Colonic mucosa (tissue), 4 donors: Measurements from ENCODE around the gene D2HGDH. TPM values are rescaled to one million over a fixed set of nuclear protein-coding genes. Genes with fewer than 3 reads are reported as not detected.

Experiments
- DNase-seq: peaks from one replicate; pipeline ENCODE4 v3.0.0-alpha.2; 2020
- H3K27ac ChIP-seq: fragments of 200-600 bp; one replicate; pipeline ENCODE4 v1.8.0; 2021
- H3K27me3 ChIP-seq: fragments of 200-600 bp; one replicate; pipeline ENCODE4 v1.8.0; 2021
- H3K36me3 ChIP-seq: fragments of 200-600 bp; one replicate; pipeline ENCODE4 v1.8.0; 2021
- H3K4me1 ChIP-seq: fragments of 200-600 bp; one replicate; pipeline ENCODE4 v1.8.0; 2021; ENCODE audit warnings: mild to moderate bottlenecking
- H3K4me3 ChIP-seq: fragments of 200-600 bp; one replicate; pipeline ENCODE4 v1.8.0; 2021
- H3K9ac ChIP-seq, 2 donors: one replicate each; pipeline ENCODE4 v1.7.0; 2013; ENCODE audit warnings: control low read depth in 2 of 2, low read depth in 2 of 2, low read length in 2 of 2
- H3K9me3 ChIP-seq: fragments of 200-600 bp; one replicate; pipeline ENCODE4 v1.8.0; 2021
- intact Hi-C: fragments of 100-400 bp; cut with DNase I; formaldehyde crosslinking; loops from one replicate; pipeline ENCODE4 v1.14.1; 2022
- total RNA-seq, 2 donors: library from RNA; stranded (reverse); fragmentation: NEBNext Ultra II Directional in 1 of 2; extraction: Animal tissue kit (Norgen Biotek cat#: 25700) in 1 of 2; gene quantifications; one replicate each; pipeline ENCODE4 v1.2.1, GENCODE V29; 2021
- TF ChIP-seq, protein P1 (sequence below): fragments of 200-600 bp; IDR thresholded peaks from one replicate; pipeline ENCODE4 v1.8.0; 2022; ENCODE audit warnings: antibody characterized with exemption, mild to moderate bottlenecking
- donor health status: healthy.
- donor health status: DM: no; HTN: no; CAD: no.
- donor health status: DM: no; HTN: no; CAD: no.

Gene D2HGDH
- total RNA-seq: 10 to 100 TPM; 42.0 to 76.6 TPM

DNA sequence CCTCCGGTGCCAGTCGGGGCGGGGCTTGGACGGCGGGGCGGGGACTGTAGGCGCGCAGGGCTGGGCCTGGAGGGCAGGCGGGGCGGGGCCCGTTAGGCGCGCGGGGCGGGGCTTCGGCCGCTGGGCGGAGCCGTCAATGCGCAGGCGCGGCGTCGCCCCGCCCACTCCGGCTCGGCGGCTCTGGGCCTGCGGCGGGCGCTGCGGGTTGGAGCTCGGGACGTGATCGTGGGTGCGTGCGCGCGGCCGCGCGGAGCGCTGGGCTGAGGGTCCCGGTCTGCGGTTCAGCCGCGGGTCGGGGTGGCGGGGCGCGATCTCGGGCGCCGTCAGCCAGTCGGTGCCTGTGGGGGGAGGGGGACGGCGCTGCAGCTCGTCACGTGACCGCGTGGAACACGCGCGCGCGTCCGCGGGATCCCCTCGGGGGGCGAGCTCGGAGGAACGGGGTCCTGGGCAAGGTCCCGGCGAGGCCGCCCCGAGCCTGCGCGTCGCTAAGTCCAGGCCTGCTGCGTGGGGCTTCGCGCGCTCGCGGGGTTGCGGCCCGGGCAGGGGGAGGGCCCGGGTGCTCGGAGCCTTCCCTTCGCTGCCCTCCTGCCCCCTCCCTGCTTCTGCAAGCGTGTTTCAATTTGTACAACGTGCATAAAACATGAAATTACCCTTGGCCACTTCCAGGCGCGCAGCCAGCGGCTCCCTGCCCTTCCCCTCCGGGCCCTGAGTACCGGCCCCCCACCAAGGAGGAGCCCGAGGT is at the start of gene D2HGDH:
D2HGDH (plus strand) TSS at position 164 of the 742 bp plus-strand sequence. CDS start 595 bp downstream, outside the sequence.
- intact Hi-C loops: loop anchor here (10.0 kb wide), 1 partner anchor 140 kb away; no protein-coding TSS in a partner anchor
- Histone ChIP-seq H3K9me3 (no peaks in the 10 kb centered on the region), H3K4me1 (peaks cover 6% of the 10 kb centered on the region), H3K9ac (peak within 1 kb of the TSS; percentile 84 to 85), H3K27ac (peak within 1 kb of the TSS; percentile 98), H3K27me3 (no peaks in the 10 kb centered on the region), H3K36me3 (no peaks in the 10 kb centered on the region), H3K4me3 (peak within 1 kb of the TSS; percentile 96)
- TF ChIP-seq, protein P1, sequence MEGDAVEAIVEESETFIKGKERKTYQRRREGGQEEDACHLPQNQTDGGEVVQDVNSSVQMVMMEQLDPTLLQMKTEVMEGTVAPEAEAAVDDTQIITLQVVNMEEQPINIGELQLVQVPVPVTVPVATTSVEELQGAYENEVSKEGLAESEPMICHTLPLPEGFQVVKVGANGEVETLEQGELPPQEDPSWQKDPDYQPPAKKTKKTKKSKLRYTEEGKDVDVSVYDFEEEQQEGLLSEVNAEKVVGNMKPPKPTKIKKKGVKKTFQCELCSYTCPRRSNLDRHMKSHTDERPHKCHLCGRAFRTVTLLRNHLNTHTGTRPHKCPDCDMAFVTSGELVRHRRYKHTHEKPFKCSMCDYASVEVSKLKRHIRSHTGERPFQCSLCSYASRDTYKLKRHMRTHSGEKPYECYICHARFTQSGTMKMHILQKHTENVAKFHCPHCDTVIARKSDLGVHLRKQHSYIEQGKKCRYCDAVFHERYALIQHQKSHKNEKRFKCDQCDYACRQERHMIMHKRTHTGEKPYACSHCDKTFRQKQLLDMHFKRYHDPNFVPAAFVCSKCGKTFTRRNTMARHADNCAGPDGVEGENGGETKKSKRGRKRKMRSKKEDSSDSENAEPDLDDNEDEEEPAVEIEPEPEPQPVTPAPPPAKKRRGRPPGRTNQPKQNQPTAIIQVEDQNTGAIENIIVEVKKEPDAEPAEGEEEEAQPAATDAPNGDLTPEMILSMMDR: no peak
- peak; percentile 97 for DNase-seq

DNA sequence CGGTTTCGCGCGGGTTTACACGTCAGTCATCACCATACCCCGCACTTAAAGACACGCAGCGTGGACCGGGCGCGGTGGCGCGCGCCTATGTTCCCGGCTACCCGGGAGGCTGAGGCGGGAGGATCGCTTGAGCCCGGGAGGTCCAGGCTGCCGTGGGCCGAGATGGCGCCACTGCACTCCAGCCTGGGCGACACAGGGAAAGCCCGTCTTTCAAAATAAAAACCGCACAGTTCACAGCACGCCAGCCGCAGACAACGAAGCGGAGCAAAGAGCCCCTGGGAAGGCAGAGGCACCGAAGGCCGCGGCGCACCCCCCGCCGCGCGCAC is 48.1 kb upstream of the D2HGDH start:
- intact Hi-C loops: no loop called here
- no peaks in the 10 kb centered on the region for H3K36me3 ChIP-seq
- peak; percentile 29 for DNase-seq
- peaks cover 5% of the 10 kb centered on the region for H3K4me1 ChIP-seq
- H3K27ac ChIP-seq: peak overlapping the region; percentile 77
- TF ChIP-seq, protein P1: no peak
- no peaks in the 10 kb centered on the region for H3K9me3 ChIP-seq
- H3K27me3 ChIP-seq: no peaks in the 10 kb centered on the region
- H3K4me3 ChIP-seq: peak overlapping the region; percentile 97
- peak overlapping the region; percentile 74 to 81 for H3K9ac ChIP-seq

DNA sequence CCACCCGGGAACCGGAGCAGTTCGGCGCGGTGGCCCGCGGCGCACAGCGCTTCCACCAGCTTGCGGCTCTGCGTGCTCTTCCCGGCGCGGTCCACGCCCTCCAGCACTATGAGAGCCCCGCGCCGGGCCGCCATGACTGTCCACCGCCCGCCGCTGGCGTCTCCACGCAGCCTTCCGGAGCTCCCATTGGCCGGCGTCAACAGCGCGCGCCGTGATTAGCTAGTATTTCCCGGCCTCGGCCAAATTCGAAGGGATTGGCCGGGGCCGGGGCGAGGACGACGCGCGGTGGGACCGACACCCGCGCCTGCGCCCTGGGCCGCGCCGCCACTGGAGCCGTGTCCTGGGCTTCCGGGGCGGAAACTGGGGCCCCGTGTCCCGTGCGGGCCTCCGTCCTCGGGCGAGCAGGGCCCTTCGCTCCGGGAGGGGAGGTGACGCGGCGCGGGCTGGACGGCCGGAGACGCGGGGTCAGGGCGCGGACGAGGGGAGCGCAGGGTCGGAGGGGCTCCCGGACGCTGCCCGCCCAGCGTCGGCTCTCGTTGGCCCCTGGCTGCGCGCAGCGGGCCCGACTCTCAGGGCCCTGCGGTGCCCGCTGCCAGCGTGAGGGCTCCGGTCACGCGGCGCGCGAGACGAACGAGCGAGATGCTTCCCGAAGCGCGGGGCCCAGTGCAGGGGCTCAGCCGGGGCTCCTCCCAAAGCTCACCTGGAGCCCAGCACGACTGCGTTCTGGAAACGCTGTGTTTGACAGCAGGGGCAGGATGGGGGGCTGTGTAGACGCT is 47.6 kb upstream of the D2HGDH start, which contains the start of gene DTYMK:
DTYMK (minus strand) TSS at position 166 of the 776 bp plus-strand sequence; CDS start at position 134, 32 bp downstream.
- H3K27me3 ChIP-seq: no peaks in the 10 kb centered on the region
- peak within 1 kb of the TSS; percentile 86 to 94 for H3K9ac ChIP-seq
- DNase-seq: peak; percentile 96
- no peaks in the 10 kb centered on the region for H3K36me3 ChIP-seq
- H3K9me3 ChIP-seq: no peaks in the 10 kb centered on the region
- intact Hi-C loops: no loop called here
- H3K4me3 ChIP-seq: peak within 1 kb of the TSS; percentile 97
- peaks cover 5% of the 10 kb centered on the region for H3K4me1 ChIP-seq
- TF ChIP-seq, protein P1: no peak
- peak within 1 kb of the TSS; percentile 77 for H3K27ac ChIP-seq

DNA sequence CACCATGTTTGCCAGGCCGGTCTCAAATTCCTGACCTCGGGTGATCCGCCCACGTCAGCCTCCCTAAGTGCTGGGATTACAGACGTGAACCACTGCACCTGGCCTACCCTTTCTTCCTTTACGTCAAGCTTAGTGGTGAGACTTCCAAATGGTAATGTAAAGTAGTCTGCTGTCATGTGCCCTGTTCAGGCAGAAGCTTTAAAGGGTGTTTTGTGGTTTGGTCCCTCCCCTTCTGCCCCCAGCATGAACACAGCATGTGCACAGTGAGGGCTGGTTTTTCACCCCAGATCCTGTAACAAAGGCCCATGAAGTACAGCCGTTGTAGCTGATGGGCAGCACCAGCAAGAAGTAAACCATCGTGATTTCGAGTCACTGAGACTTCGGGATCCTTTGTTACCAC is 45.1 kb upstream of the D2HGDH start:
- no peak overlapping the region for H3K4me3 ChIP-seq
- H3K36me3 ChIP-seq: no peaks in the 10 kb centered on the region
- no peak overlapping the region for H3K27ac ChIP-seq
- H3K9me3 ChIP-seq: no peaks in the 10 kb centered on the region
- TF ChIP-seq, protein P1: no peak
- peaks cover 5% of the 10 kb centered on the region for H3K4me1 ChIP-seq
- no peaks in the 10 kb centered on the region for H3K27me3 ChIP-seq
- DNase-seq: no peak
- intact Hi-C loops: no loop called here
- no peak overlapping the region for H3K9ac ChIP-seq

DNA sequence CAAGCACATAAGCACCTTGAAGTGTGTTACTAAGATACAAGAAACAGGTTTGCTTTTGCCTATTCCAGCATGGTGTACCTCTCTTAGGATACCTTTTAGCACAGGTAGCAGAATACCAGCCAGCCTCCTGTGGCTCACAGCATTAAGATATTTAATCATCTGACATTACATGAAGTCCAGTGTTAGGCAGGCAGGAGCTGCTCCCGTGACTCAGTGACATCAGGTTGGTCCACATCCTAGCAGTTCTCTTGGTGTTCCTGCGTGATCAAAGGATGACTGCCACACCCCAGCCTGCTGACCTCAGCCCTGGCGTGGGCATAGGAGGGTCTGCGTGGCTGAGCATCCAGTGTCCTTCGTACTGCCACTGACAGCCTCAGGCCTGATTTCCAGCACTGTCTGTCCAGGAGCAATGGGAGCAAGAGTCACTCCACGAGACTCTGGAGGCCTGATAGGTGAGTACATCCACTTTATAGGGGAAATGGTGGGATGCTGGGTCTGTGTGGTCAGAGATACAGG is 44.2 kb upstream of the D2HGDH start:
- intact Hi-C loops: no loop called here
- Histone ChIP-seq H3K9ac (no peak overlapping the region), H3K4me3 (no peak overlapping the region), H3K4me1 (peaks cover 5% of the 10 kb centered on the region), H3K9me3 (no peaks in the 10 kb centered on the region), H3K27me3 (no peaks in the 10 kb centered on the region), H3K36me3 (peaks cover under 1% of the 10 kb centered on the region), H3K27ac (no peak overlapping the region)
- TF ChIP-seq, protein P1: no peak
- no peak for DNase-seq
